HEK293 (cell line): ENCODE data around the gene RINL.

ENCODE experiments used
- CTCF ChIA-PET: fragments of 350-600 bp; formaldehyde crosslinking; extraction: SDS; loops from one replicate; lab custom pipeline; 2021; ENCODE audit warnings: antibody characterized with exemption; lab: Yijun Ruan, JAX
- POLR2A ChIA-PET: fragments of 300-600 bp; formaldehyde crosslinking; extraction: SDS; loops from one replicate; lab custom pipeline; 2020; ENCODE audit warnings: antibody characterized with exemption, inconsistent platforms; lab: Yijun Ruan, JAX
- H3K27ac ChIP-seq: fragments of 200-500 bp; sonication (Bioruptor generic); 2 replicates; pipeline ENCODE4 v1.5.1; 2014; ENCODE audit warnings: low read depth, low read length, control low read depth, inconsistent platforms; ENCODE audit errors: extremely low read depth
- H3K36me3 ChIP-seq, 2 experiments: fragments of 200-500 bp in 1 of 2; sonication (Bioruptor generic) in 1 of 2; 1 replicate in 1 of 2; 2 replicates in 1 of 2; pipeline ENCODE4 v1.5.1; 2014 to 2017; ENCODE audit warnings: inconsistent platforms in 2 of 2, low read length in 2 of 2; ENCODE audit not compliant: control insufficient read depth in 2 of 2, insufficient read depth in 1 of 2
- H3K4me1 ChIP-seq: fragments of 200-500 bp; sonication (Bioruptor generic); 2 replicates; pipeline ENCODE4 v1.5.1; 2014; ENCODE audit warnings: mild to moderate bottlenecking, low read length, inconsistent platforms; ENCODE audit not compliant: control insufficient read depth, insufficient read depth
- H3K4me3 ChIP-seq: 2 replicates; pipeline ENCODE4 v1.5.1; 2011; ENCODE audit warnings: low read depth, mild to moderate bottlenecking, control low read depth, low read length, moderate library complexity
- H3K9me3 ChIP-seq: fragments of 200-500 bp; sonication (Bioruptor generic); 2 replicates; pipeline ENCODE4 v1.5.1; 2014; ENCODE audit warnings: low read depth, low read length, inconsistent platforms; ENCODE audit not compliant: control insufficient read depth, insufficient read depth
- KLF10 ChIP-seq: fragments of 450-650 bp; IDR thresholded peaks from 2 replicates; pipeline ENCODE4 v1.5.1; 2018; ENCODE audit warnings: missing biosample characterization, mild to moderate bottlenecking, missing genetic modification characterization
- KLF9 ChIP-seq: fragments of 450-650 bp; formaldehyde crosslinking; IDR thresholded peaks from 2 replicates; pipeline ENCODE4 v1.5.1; 2016; ENCODE audit warnings: missing biosample characterization, missing genetic modification characterization, low read depth
- PRDM1 ChIP-seq: fragments of 450-650 bp; formaldehyde crosslinking; IDR thresholded peaks from 2 replicates; pipeline ENCODE4; 2016; ENCODE audit warnings: missing biosample characterization, missing genetic modification characterization
- SALL2 ChIP-seq: fragments of 450-650 bp; formaldehyde crosslinking; IDR thresholded peaks from 2 replicates; pipeline ENCODE4 v1.5.0; 2017; ENCODE audit warnings: missing biosample characterization, mild to moderate bottlenecking, missing genetic modification characterization, borderline replicate concordance
- SP7 ChIP-seq: fragments of 450-650 bp; formaldehyde crosslinking; IDR thresholded peaks from 2 replicates; pipeline ENCODE4 v1.5.1; 2016; ENCODE audit warnings: missing biosample characterization, missing genetic modification characterization
- TSHZ1 ChIP-seq: fragments of 450-650 bp; formaldehyde crosslinking; IDR thresholded peaks from 2 replicates; pipeline ENCODE4 v1.5.1; 2016; ENCODE audit warnings: missing biosample characterization, missing genetic modification characterization, borderline replicate concordance
- WT1 ChIP-seq: fragments of 450-650 bp; formaldehyde crosslinking; IDR thresholded peaks from 2 replicates; pipeline ENCODE4 v1.5.1; 2016; ENCODE audit warnings: missing biosample characterization, missing genetic modification characterization
- ZBTB10 ChIP-seq: fragments of 450-650 bp; formaldehyde crosslinking; IDR thresholded peaks from 2 replicates; pipeline ENCODE4 v1.5.1; 2016; ENCODE audit warnings: missing biosample characterization, missing genetic modification characterization
- ZBTB20 ChIP-seq: fragments of 450-650 bp; formaldehyde crosslinking; IDR thresholded peaks from 2 replicates; pipeline ENCODE4 v1.5.1; 2016; ENCODE audit warnings: missing biosample characterization, missing genetic modification characterization
- ZBTB48 ChIP-seq: fragments of 450-650 bp; formaldehyde crosslinking; IDR thresholded peaks from 2 replicates; pipeline ENCODE4 v1.5.1; 2016; ENCODE audit warnings: missing biosample characterization, missing genetic modification characterization
- ZNF133 ChIP-seq: fragments of 450-650 bp; formaldehyde crosslinking; IDR thresholded peaks from 2 replicates; pipeline ENCODE4 v1.5.1; 2016; ENCODE audit warnings: missing biosample characterization, missing genetic modification characterization
- ZNF146 ChIP-seq: fragments of 450-650 bp; formaldehyde crosslinking; IDR thresholded peaks from 2 replicates; pipeline ENCODE4 v1.5.1; 2016; ENCODE audit warnings: missing biosample characterization, missing genetic modification characterization
- ZNF23 ChIP-seq: fragments of 450-650 bp; formaldehyde crosslinking; IDR thresholded peaks from 2 replicates; pipeline ENCODE4 v1.5.1; 2016; ENCODE audit warnings: missing biosample characterization, missing genetic modification characterization, borderline replicate concordance
- ZNF335 ChIP-seq: fragments of 450-650 bp; formaldehyde crosslinking; conservative IDR thresholded peaks from 2 replicates; pipeline ENCODE4 v1.5.1; 2016; ENCODE audit warnings: missing biosample characterization, missing genetic modification characterization
- ZNF341 ChIP-seq: fragments of 450-650 bp; formaldehyde crosslinking; IDR thresholded peaks from 2 replicates; pipeline ENCODE4; 2016; ENCODE audit warnings: low read depth, missing biosample characterization, missing genetic modification characterization
- ZNF354C ChIP-seq: fragments of 450-650 bp; formaldehyde crosslinking; IDR thresholded peaks from 2 replicates; pipeline ENCODE4 v1.5.1; 2016; ENCODE audit warnings: missing biosample characterization, missing genetic modification characterization, low read depth, borderline replicate concordance
- ZNF394 ChIP-seq: fragments of 450-650 bp; formaldehyde crosslinking; IDR thresholded peaks from 2 replicates; pipeline ENCODE4 v1.5.1; 2016; ENCODE audit warnings: missing biosample characterization, missing genetic modification characterization, mild to moderate bottlenecking, moderate library complexity, borderline replicate concordance
- ZNF473 ChIP-seq: fragments of 450-650 bp; formaldehyde crosslinking; IDR thresholded peaks from 2 replicates; pipeline ENCODE4 v1.5.1; 2017; ENCODE audit warnings: missing biosample characterization, missing genetic modification characterization
- ZNF518A ChIP-seq: fragments of 450-650 bp; formaldehyde crosslinking; conservative IDR thresholded peaks from 2 replicates; pipeline ENCODE4 v1.5.1; 2016; ENCODE audit warnings: low read depth, missing biosample characterization, missing genetic modification characterization
- ZNF704 ChIP-seq: fragments of 450-650 bp; formaldehyde crosslinking; IDR thresholded peaks from 2 replicates; pipeline ENCODE4 v1.5.1; 2016; ENCODE audit warnings: missing biosample characterization, missing genetic modification characterization
- ZNF792 ChIP-seq: fragments of 450-650 bp; formaldehyde crosslinking; IDR thresholded peaks from 2 replicates; pipeline ENCODE4 v1.5.1; 2016; ENCODE audit warnings: missing biosample characterization, missing genetic modification characterization
- ZNF830 ChIP-seq: fragments of 450-650 bp; IDR thresholded peaks from 2 replicates; pipeline ENCODE4 v1.5.0; 2018; ENCODE audit warnings: missing biosample characterization, missing genetic modification characterization, low read depth, mild to moderate bottlenecking, moderate library complexity

Gene RINL

GRCh38 chr19:38877781-38878574 is at the start of gene RINL:
RINL (minus strand) TSS chr19:38878275; CDS start chr19:38876742, 1,533 bp downstream.
- peaks cover 8% of the 10 kb centered on the region for H3K4me1 ChIP-seq
- H3K4me3 ChIP-seq: peak within 1 kb of the TSS; percentile 25
- peak within 1 kb of the TSS; percentile 71 for H3K27ac ChIP-seq
- POLR2A ChIA-PET: interaction anchor here (0.5 to 1.4 kb wide), 6 partner anchors 15 to 562 kb away, joined by 3 to 5 read pairs (median 3); no protein-coding TSS in a partner anchor
- H3K9me3 ChIP-seq: no peaks in the 10 kb centered on the region
- CTCF ChIA-PET: interaction anchor here (1.0 to 9.0 kb wide), 5 partner anchors 10 to 84 kb away, joined by 3 to 84 read pairs (median 4); no protein-coding TSS in a partner anchor
- H3K36me3 ChIP-seq: peaks cover 5 to 26% of the 10 kb centered on the region in 2 experiments; a peak in 2 of 3 replicates
- TF ChIP-seq KLF10 (tag by site-specific recombination): no peak
- peak; percentile 76 for TF ChIP-seq ZNF335
- TF ChIP-seq ZNF146 (tag by site-specific recombination): no peak
- no peak for TF ChIP-seq ZNF830 (tag by site-specific recombination)
- TF ChIP-seq ZNF394: peak; percentile 41; the same call in 1 of the 2 replicates
- TF ChIP-seq ZNF354C: no peak
- TF ChIP-seq ZNF518A (tag by site-specific recombination): peak; percentile 88
- TF ChIP-seq WT1 (tag by site-specific recombination): peak; percentile 48; the same call in 1 of the 2 replicates
- TF ChIP-seq ZBTB10 (tag by site-specific recombination): peak; percentile 46; the same call in 1 of the 2 replicates
- TF ChIP-seq ZBTB48 (tag by site-specific recombination): peak; percentile 68
- TF ChIP-seq ZBTB20 (tag by site-specific recombination): peak; percentile 81
- 0 out of 2 replicates have a peak, but pooled peaks have one; percentile 3 for TF ChIP-seq PRDM1
- TF ChIP-seq SP7 (tag by site-specific recombination): peak; percentile 92
- TF ChIP-seq ZNF704: no peak
- TF ChIP-seq TSHZ1 (tag by site-specific recombination): no peak
- TF ChIP-seq ZNF473 (tag by site-specific recombination): no peak
- no peak for TF ChIP-seq ZNF23 (tag by site-specific recombination)
- TF ChIP-seq KLF9 (tag by site-specific recombination): 0 out of 2 replicates have a peak, but pooled peaks have one; percentile 23
- no peak for TF ChIP-seq SALL2 (tag by site-specific recombination)
- peak; percentile 78 for TF ChIP-seq ZNF341
- no peak for TF ChIP-seq ZNF792 (tag by site-specific recombination)
- TF ChIP-seq ZNF133 (tag by site-specific recombination): peak; percentile 90
